AG10803 (cell line): Measurements from ENCODE around the gene FGG.

Source experiments
- DNase-seq: peaks from one replicate; pipeline ENCODE4 v3.0.0; 2010; ENCODE audit warnings: low read depth
- H3K4me3 ChIP-seq: 2 replicates; pipeline ENCODE4 v1.5.1; 2011; ENCODE audit warnings: mild to moderate bottlenecking, low read length, control low read depth
- TF ChIP-seq, protein P1 (sequence below): conservative IDR thresholded peaks from 2 replicates; pipeline ENCODE4 v1.5.1; 2011; ENCODE audit warnings: mild to moderate bottlenecking, low read length, control low read depth, inconsistent platforms

The FGG gene

GRCh38 chr4:154614306-154614705 lies 1.9 kb upstream of the FGG start:
- no peak for DNase-seq
- TF ChIP-seq, protein P1, sequence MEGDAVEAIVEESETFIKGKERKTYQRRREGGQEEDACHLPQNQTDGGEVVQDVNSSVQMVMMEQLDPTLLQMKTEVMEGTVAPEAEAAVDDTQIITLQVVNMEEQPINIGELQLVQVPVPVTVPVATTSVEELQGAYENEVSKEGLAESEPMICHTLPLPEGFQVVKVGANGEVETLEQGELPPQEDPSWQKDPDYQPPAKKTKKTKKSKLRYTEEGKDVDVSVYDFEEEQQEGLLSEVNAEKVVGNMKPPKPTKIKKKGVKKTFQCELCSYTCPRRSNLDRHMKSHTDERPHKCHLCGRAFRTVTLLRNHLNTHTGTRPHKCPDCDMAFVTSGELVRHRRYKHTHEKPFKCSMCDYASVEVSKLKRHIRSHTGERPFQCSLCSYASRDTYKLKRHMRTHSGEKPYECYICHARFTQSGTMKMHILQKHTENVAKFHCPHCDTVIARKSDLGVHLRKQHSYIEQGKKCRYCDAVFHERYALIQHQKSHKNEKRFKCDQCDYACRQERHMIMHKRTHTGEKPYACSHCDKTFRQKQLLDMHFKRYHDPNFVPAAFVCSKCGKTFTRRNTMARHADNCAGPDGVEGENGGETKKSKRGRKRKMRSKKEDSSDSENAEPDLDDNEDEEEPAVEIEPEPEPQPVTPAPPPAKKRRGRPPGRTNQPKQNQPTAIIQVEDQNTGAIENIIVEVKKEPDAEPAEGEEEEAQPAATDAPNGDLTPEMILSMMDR = no peak
- no peak overlapping the region for H3K4me3 ChIP-seq

GRCh38 chr4:154611833-154612232 lies 623 bp downstream of the FGG start:
- TF ChIP-seq, protein P1 = no peak
- H3K4me3 ChIP-seq = no peak overlapping the region
- DNase-seq = no peak

DNA sequence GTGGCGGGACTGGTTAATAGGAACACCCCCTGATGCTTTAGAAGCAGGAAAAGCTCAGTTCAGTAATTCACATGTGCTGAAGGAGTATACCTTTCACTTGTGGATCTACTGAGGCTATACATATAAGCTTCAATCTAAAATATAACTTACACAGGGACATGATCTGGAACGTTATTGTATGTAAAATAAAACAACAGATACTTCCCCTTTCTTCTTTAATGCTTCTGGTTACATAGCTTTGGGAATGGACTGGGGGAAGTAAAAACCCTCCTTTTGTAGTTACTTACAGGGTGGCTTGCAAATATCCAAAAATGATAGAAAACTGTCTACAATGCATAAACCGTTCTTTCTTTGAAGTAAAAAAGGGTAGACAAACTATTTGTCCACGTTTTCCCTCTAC lies 1.9 kb downstream of the FGG start:
- H3K4me3 ChIP-seq = no peak overlapping the region
- TF ChIP-seq, protein P1 = no peak
- no peak for DNase-seq

DNA sequence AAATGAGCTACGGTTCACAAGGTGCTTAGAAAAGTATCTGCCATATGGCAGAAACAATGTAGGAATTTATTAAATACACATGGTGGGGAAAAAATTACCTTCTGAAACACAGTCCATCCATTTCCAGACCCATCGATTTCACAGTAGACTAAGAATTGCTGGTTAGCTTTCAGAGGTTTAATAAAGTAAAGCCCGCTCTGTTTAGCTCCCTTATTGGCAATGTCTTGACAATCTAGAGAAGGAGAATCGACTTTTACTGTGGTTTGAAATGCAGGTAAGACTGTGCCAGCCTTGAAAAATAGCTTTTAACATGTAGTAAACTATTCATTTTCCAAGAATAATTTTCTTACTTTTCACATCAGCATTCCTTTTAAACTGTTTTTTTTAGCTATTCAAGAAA lies 2.9 kb downstream of the FGG start:
- no peak overlapping the region for H3K4me3 ChIP-seq
- no peak for DNase-seq
- TF ChIP-seq, protein P1 = no peak

GRCh38 chr4:154608361-154609252 lies 3.8 kb downstream of the FGG start:
- DNase-seq = no peak
- H3K4me3 ChIP-seq = no peak overlapping the region
- TF ChIP-seq, protein P1 = no peak

- H3K4me3 ChIP-seq = no peak overlapping the region
- TF ChIP-seq, protein P1 = no peak
- no peak for DNase-seq
These were observed 5.4 kb downstream of the FGG start for GRCh38 chr4:154606728-154607723.
